Endodermal cell (in vitro differentiated cells): ENCODE data around the gene HES5. TPM values are rescaled to one million over a fixed set of nuclear protein-coding genes. Genes with fewer than 3 reads are reported as not detected.

Experiments
- DNase-seq: peaks from one replicate; pipeline ENCODE4 v3.0.0-alpha.2; 2017
- H3K27ac ChIP-seq: 2 replicates; pipeline ENCODE4 v1.5.1; 2013; ENCODE audit warnings: mild to moderate bottlenecking, low read depth, low read length, moderate library complexity
- H3K27me3 ChIP-seq: 2 replicates; pipeline ENCODE4 v1.6.1; 2013; ENCODE audit warnings: mild to moderate bottlenecking, low read length, moderate library complexity; ENCODE audit not compliant: insufficient read depth, control insufficient read depth, poor library complexity, severe bottlenecking
- H3K36me3 ChIP-seq: 2 replicates; pipeline ENCODE4 v1.7.0; 2013; ENCODE audit warnings: mild to moderate bottlenecking, low read length, moderate library complexity; ENCODE audit not compliant: control insufficient read depth, insufficient read depth
- H3K4me1 ChIP-seq: one replicate; pipeline ENCODE4 v1.7.0; 2013; ENCODE audit warnings: low read length; ENCODE audit not compliant: control insufficient read depth, insufficient read depth
- H3K4me3 ChIP-seq: 2 replicates; pipeline ENCODE4 v1.5.1; 2013; ENCODE audit warnings: mild to moderate bottlenecking, low read length, moderate library complexity
- H3K9ac ChIP-seq: 2 replicates; pipeline ENCODE4 v1.6.1; 2013; ENCODE audit warnings: mild to moderate bottlenecking, low read length, moderate library complexity; ENCODE audit not compliant: poor library complexity, severe bottlenecking; ENCODE audit errors: extremely low read depth
- H3K9me3 ChIP-seq: 2 replicates; pipeline ENCODE4 v1.6.1; 2013; ENCODE audit warnings: mild to moderate bottlenecking, low read length, moderate library complexity; ENCODE audit not compliant: control insufficient read depth
- H3K27ac Mint-ChIP-seq: 2 replicates; pipeline ENCODE4 v1.8.0; 2020; ENCODE audit warnings: mixed read lengths
- H3K27me3 Mint-ChIP-seq: 2 replicates; pipeline ENCODE4 v1.8.0; 2021; ENCODE audit warnings: mild to moderate bottlenecking, mixed read lengths; ENCODE audit not compliant: insufficient read depth
- H3K36me3 Mint-ChIP-seq: 2 replicates; pipeline ENCODE4 v1.8.0; 2020; ENCODE audit warnings: low read depth, mixed read lengths
- H3K4me1 Mint-ChIP-seq: 2 replicates; pipeline ENCODE4 v1.8.0; 2020; ENCODE audit warnings: mixed read lengths
- H3K4me3 Mint-ChIP-seq: 2 replicates; pipeline ENCODE4 v1.8.0; 2020; ENCODE audit warnings: mild to moderate bottlenecking, moderate library complexity, mixed read lengths
- H3K9me3 Mint-ChIP-seq: 2 replicates; pipeline ENCODE4 v1.8.0; 2020; ENCODE audit warnings: mild to moderate bottlenecking, mixed read lengths
- WGBS, 2 experiments: methylation state at CpG; one replicate each; pipeline versions ENCODE4 v1.1.5 to v1.1.7; 2013; ENCODE audit warnings: missing lambda C conversion rate in 2 of 2, mixed read lengths in 1 of 2; ENCODE audit not compliant: insufficient coverage in 1 of 2, insufficient read length in 1 of 2; 5-methylcytosine and 5-hydroxymethylcytosine counted together
- total RNA-seq, 2 donors: library from RNA; stranded (reverse); fragmentation: NEBNext Ultra II Directional in 1 of 2; extraction: Animal tissue kit (Norgen Biotek cat#: 25700) in 1 of 2; gene quantifications; 2 replicates in 1 of 2; 3 replicates in 1 of 2; pipeline ENCODE4 v1.2.1, GENCODE V29; 2021
- TF ChIP-seq, protein P1 (sequence below): fragments of 200-600 bp; sonication (generic); conservative IDR thresholded peaks from 2 replicates; pipeline ENCODE4 v1.5.0; 2021; ENCODE audit warnings: antibody characterized with exemption, mild to moderate bottlenecking

The HES5 gene
- total RNA-seq, 2 donors from 2014 or later, result not detected

DNA sequence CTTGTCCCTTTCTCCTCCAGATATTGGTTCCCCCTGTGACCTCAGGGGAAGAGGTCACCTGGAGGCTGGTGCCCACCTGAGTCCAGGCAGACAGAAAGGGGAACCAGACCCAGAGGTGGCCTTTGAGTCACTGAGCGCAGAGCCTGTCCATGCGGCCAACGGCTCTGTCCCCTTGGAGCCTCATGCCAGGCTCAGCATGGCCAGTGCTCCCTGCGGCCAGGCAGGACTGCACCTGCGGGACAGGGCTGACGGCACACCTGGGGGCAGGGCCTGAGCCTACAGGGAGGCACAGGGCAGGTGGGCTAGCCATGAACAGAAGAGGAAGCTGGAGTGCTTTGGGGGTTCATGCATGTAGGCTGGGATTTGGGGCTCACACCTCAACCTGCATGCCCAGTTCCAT, 28.8 kb upstream of the HES5 start:
- no peaks in the 10 kb centered on the region for H3K36me3 ChIP-seq
- DNase-seq, result no peak
- H3K9me3 ChIP-seq, result no peaks in the 10 kb centered on the region
- Mint-ChIP-seq H3K27me3 (no peaks in the 10 kb centered on the region), H3K4me3 (no peak overlapping the region), H3K27ac (no peak overlapping the region), H3K9me3 (no peaks in the 10 kb centered on the region), H3K36me3 (no peaks in the 10 kb centered on the region), H3K4me1 (peaks cover 6% of the 10 kb centered on the region)
- 88 to 96% methylated on average over 6 of the region's 6 CpGs for WGBS, 2 experiments
- no peaks in the 10 kb centered on the region for H3K27me3 ChIP-seq
- peaks cover 4% of the 10 kb centered on the region for H3K4me1 ChIP-seq
- TF ChIP-seq, protein P1, sequence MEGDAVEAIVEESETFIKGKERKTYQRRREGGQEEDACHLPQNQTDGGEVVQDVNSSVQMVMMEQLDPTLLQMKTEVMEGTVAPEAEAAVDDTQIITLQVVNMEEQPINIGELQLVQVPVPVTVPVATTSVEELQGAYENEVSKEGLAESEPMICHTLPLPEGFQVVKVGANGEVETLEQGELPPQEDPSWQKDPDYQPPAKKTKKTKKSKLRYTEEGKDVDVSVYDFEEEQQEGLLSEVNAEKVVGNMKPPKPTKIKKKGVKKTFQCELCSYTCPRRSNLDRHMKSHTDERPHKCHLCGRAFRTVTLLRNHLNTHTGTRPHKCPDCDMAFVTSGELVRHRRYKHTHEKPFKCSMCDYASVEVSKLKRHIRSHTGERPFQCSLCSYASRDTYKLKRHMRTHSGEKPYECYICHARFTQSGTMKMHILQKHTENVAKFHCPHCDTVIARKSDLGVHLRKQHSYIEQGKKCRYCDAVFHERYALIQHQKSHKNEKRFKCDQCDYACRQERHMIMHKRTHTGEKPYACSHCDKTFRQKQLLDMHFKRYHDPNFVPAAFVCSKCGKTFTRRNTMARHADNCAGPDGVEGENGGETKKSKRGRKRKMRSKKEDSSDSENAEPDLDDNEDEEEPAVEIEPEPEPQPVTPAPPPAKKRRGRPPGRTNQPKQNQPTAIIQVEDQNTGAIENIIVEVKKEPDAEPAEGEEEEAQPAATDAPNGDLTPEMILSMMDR, result no peak
- H3K4me3 ChIP-seq, result no peak overlapping the region
- H3K27ac ChIP-seq, result no peak overlapping the region
- no peak overlapping the region for H3K9ac ChIP-seq

DNA sequence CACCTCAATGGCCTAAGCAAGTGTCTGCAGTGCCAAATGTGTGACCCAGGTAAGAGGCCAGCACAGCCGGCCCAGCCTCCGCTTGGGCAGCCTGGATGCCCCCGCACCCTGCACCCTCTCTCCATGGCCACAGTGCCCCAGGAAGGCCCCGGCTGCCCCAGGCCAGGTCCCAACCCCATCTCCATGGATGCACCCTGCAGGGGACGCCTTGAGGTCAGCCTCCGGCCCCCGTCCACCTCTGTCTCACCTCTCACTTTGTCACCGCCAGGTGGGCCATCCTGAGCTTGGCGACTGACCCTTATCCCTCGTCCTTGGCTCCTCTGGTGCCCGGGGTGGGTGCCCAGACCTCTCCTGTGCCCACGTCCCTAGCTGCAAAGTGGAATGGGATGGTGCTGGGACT, 28.4 kb upstream of the HES5 start:
- Mint-ChIP-seq H3K4me1 (peaks cover 6% of the 10 kb centered on the region), H3K4me3 (no peak overlapping the region), H3K27me3 (no peaks in the 10 kb centered on the region), H3K36me3 (no peaks in the 10 kb centered on the region), H3K9me3 (no peaks in the 10 kb centered on the region), H3K27ac (no peak overlapping the region)
- WGBS, 2 experiments, result 89% methylated on average over 6 to 12 of the region's 12 CpGs
- no peaks in the 10 kb centered on the region for H3K9me3 ChIP-seq
- H3K9ac ChIP-seq, result no peak overlapping the region
- no peak for DNase-seq
- H3K4me3 ChIP-seq, result no peak overlapping the region
- no peak overlapping the region for H3K27ac ChIP-seq
- H3K4me1 ChIP-seq, result peaks cover 4% of the 10 kb centered on the region
- H3K36me3 ChIP-seq, result no peaks in the 10 kb centered on the region
- no peaks in the 10 kb centered on the region for H3K27me3 ChIP-seq
- TF ChIP-seq, protein P1, result no peak

DNA sequence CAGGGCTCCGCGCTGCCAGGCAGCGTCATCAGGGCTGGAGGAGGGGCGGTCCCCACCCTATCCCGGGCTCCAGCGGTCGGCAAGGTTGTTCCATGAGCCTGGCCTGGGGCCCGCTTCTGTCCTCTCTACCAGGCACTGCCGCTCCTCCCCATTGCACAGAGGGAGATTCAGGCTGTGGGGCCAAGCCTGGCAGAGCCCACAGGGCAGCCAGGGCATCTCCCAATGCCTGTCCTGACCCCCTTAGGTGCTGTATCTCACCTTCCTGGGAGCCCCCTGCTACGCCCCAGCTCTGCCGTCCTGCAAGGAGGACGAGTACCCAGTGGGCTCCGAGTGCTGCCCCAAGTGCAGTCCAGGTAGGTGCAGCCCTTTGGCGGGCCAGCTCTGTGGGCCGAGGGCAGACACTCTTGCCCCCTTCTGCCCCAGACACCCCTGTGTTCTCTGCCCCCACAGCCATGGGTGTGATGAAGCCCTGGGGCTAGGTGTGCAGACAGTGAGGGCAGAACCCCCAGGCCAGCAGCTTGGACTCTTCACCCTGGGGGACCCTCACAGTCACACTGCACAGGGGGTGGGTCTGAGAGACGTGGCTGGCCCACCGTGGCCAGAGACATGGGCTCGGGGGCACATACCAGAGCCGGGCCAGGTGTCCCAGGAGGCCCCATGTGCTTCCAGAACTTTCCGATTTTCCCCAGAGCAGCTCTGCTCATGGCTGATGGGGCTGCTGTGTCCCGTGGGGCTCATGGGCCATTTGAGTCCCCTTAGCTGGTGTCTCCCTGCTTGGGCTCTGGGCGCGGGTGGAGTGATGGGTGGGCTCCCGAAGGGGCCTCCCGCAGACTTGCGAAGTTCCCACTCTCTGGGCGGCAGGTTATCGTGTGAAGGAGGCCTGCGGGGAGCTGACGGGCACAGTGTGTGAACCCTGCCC, 27.7 kb upstream of the HES5 start:
- Histone ChIP-seq H3K36me3 (no peaks in the 10 kb centered on the region), H3K9ac (no peak overlapping the region), H3K27me3 (no peaks in the 10 kb centered on the region), H3K9me3 (no peaks in the 10 kb centered on the region), H3K4me1 (peaks cover 4% of the 10 kb centered on the region), H3K4me3 (no peak overlapping the region), H3K27ac (no peak overlapping the region)
- Mint-ChIP-seq H3K4me1 (peaks cover 4% of the 10 kb centered on the region), H3K4me3 (no peak overlapping the region), H3K27me3 (no peaks in the 10 kb centered on the region), H3K9me3 (no peaks in the 10 kb centered on the region), H3K36me3 (no peaks in the 10 kb centered on the region), H3K27ac (no peak overlapping the region)
- no peak for DNase-seq
- 91 to 92% methylated on average over 28 to 30 of the region's 30 CpGs for WGBS, 2 experiments
- TF ChIP-seq, protein P1, result no peak
